Spleen (tissue), 7 donors: ENCODE results near the gene TAOK1.
A peak's percentile ranks its signal among the peaks of the same experiment; 100 is the strongest.

Experiments
- POLR2A ChIP-seq, 3 donors: fragments of 450-650 bp; IDR thresholded peaks; one replicate each; pipeline ENCODE4 v1.5.1; 2017; ENCODE audit warnings: antibody characterized with exemption in 3 of 3, mild to moderate bottlenecking in 1 of 3
- POLR2AphosphoS5 ChIP-seq, 3 donors: sonication (generic); formaldehyde crosslinking; IDR thresholded peaks; one replicate each; pipeline ENCODE4 v1.5.1; 2017; ENCODE audit warnings: antibody characterized with exemption in 3 of 3
- TF ChIP-seq, protein P1 (sequence below), 11 experiments: fragments of 200-600 bp in 7 of 11; fragments of 450-650 bp in 4 of 11; sonication (generic) in 4 of 11; IDR thresholded peaks in 8 of 11; conservative IDR thresholded peaks in 3 of 11; 1 replicate in 7 of 11; 2 replicates in 4 of 11; pipeline versions ENCODE4 v1.4.0 to v1.8.0; 2016 to 2021; ENCODE audit warnings: antibody characterized with exemption in 11 of 11, inconsistent platforms in 4 of 11, mild to moderate bottlenecking in 1 of 11
- donor health status: DM: no; HTN: no; CAD: no; lungs with moderate emphysema.
- donor health status: DM: no; HTN: no; CAD: no.
- donor health status: DM: no; HTN: no; CAD: no.

DNA sequence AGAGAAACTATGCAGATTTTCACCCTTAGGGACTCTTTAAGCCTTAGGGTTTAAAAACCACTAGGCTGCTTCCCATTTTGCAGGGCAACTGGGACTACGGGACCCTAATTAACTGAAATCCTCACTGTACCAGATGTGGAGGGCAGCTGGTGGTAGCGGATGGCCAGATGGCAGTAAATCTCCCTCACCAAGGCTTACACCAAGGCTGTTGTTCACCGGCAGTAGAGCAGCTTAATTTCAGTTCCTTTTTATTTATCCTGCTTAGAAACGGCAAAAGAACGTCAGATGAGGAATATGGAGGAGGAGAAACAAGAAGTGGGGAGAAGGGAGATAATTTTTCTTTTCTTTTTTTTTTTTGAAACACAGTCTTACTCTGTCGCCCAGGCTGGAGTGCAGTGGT lies 170.2 kb downstream of the TAOK1 start:
- TF ChIP-seq, protein P1, sequence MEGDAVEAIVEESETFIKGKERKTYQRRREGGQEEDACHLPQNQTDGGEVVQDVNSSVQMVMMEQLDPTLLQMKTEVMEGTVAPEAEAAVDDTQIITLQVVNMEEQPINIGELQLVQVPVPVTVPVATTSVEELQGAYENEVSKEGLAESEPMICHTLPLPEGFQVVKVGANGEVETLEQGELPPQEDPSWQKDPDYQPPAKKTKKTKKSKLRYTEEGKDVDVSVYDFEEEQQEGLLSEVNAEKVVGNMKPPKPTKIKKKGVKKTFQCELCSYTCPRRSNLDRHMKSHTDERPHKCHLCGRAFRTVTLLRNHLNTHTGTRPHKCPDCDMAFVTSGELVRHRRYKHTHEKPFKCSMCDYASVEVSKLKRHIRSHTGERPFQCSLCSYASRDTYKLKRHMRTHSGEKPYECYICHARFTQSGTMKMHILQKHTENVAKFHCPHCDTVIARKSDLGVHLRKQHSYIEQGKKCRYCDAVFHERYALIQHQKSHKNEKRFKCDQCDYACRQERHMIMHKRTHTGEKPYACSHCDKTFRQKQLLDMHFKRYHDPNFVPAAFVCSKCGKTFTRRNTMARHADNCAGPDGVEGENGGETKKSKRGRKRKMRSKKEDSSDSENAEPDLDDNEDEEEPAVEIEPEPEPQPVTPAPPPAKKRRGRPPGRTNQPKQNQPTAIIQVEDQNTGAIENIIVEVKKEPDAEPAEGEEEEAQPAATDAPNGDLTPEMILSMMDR (IDR thresholded peaks at IDR 0.05 in 8 of 11, conservative IDR thresholded peaks at IDR 0.05 in 3 of 11): no peak
- TF ChIP-seq POLR2A (IDR thresholded peaks at IDR 0.05): no peak
- peak in 1 of 3 donors; percentile 38 for TF ChIP-seq POLR2AphosphoS5 (IDR thresholded peaks at IDR 0.05)
